Left ventricle myocardium inferior (tissue), 1 donor: Measurements from ENCODE around the gene PARD6B. TPM values are rescaled to one million over a fixed set of nuclear protein-coding genes. Genes with fewer than 3 reads are reported as not detected.
A peak's percentile ranks its signal among the peaks of the same experiment; 100 is the strongest.

Source experiments
- DNase-seq: peaks from one replicate; pipeline ENCODE4 v3.0.0-alpha.2; 2020
- H3K27ac ChIP-seq: fragments of 200-600 bp; replicated peaks from 2 replicates; pipeline ENCODE4 v1.8.0; 2021
- H3K27me3 ChIP-seq: fragments of 200-600 bp; 2 replicates; pipeline ENCODE4 v1.8.0; 2021; ENCODE audit warnings: low read depth
- H3K36me3 ChIP-seq: fragments of 200-600 bp; 2 replicates; pipeline ENCODE4 v1.8.0; 2021
- H3K4me1 ChIP-seq: fragments of 200-600 bp; 2 replicates; pipeline ENCODE4 v1.8.0; 2021
- H3K4me3 ChIP-seq: fragments of 200-600 bp; 2 replicates; pipeline ENCODE4 v1.8.0; 2021; ENCODE audit warnings: mild to moderate bottlenecking, moderate library complexity
- H3K9me3 ChIP-seq: fragments of 200-600 bp; replicated peaks from 2 replicates; pipeline ENCODE4 v1.8.0; 2021
- intact Hi-C: fragments of 100-400 bp; cut with micrococcal nuclease; formaldehyde crosslinking; loops from one replicate; pipeline ENCODE4 v1.11.0; 2022
- total RNA-seq: library from RNA; stranded (reverse); fragmentation: NEBNext Ultra II Directional; extraction: Animal tissue kit (Norgen Biotek cat#: 25700); gene quantifications from one replicate; pipeline ENCODE4 v1.2.1, GENCODE V29; 2021
- TF ChIP-seq, protein P1 (sequence below): fragments of 200-600 bp; IDR thresholded peaks from 2 replicates; pipeline ENCODE4 v1.8.0; 2021; ENCODE audit warnings: antibody characterized with exemption, mild to moderate bottlenecking, borderline replicate concordance
- donor health status: DM: no; HTN: yes; CAD: no; lungs with severe emphysema.

The PARD6B gene
- total RNA-seq, 1 donor from 2014 or later = 3.4 TPM

DNA sequence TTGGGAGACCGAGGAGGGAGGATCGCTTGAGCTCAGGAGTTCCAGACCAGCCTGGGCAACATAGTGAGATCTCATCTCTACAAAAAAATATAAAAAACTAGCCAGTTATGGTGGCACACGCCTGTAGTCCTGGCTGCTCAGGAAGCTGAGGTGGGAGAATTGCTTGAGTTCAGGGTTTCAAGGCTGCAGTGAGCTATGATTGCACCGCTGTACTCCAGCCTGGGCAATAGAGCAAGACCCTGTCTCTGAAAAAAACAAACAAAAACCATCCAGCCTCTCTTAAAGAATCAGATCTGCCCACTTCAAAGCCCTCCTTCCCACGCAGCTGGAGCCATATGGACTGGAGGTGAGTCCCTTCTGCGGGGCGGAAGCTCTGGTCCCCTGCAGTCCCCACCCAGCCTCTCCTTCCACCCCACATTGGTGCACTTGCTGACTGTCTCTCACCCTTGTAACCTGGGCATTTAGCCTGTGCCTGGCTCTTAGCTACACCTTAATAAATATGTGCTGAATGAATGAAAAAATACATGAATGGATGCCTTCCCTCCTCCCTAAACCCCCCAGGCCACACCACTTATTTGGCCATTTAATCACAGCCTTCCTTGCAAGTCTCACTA is 7.2 kb upstream of the PARD6B start:
- TF ChIP-seq, protein P1, sequence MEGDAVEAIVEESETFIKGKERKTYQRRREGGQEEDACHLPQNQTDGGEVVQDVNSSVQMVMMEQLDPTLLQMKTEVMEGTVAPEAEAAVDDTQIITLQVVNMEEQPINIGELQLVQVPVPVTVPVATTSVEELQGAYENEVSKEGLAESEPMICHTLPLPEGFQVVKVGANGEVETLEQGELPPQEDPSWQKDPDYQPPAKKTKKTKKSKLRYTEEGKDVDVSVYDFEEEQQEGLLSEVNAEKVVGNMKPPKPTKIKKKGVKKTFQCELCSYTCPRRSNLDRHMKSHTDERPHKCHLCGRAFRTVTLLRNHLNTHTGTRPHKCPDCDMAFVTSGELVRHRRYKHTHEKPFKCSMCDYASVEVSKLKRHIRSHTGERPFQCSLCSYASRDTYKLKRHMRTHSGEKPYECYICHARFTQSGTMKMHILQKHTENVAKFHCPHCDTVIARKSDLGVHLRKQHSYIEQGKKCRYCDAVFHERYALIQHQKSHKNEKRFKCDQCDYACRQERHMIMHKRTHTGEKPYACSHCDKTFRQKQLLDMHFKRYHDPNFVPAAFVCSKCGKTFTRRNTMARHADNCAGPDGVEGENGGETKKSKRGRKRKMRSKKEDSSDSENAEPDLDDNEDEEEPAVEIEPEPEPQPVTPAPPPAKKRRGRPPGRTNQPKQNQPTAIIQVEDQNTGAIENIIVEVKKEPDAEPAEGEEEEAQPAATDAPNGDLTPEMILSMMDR = no peak
- Histone ChIP-seq H3K36me3 (no peaks in the 10 kb centered on the region), H3K27me3 (no peaks in the 10 kb centered on the region), H3K4me3 (peak overlapping the region; percentile 11), H3K4me1 (peaks cover 47% of the 10 kb centered on the region), H3K9me3 (no peaks in the 10 kb centered on the region), H3K27ac (peak overlapping the region; percentile 91)
- intact Hi-C loops = no loop called here
- no peak for DNase-seq

DNA sequence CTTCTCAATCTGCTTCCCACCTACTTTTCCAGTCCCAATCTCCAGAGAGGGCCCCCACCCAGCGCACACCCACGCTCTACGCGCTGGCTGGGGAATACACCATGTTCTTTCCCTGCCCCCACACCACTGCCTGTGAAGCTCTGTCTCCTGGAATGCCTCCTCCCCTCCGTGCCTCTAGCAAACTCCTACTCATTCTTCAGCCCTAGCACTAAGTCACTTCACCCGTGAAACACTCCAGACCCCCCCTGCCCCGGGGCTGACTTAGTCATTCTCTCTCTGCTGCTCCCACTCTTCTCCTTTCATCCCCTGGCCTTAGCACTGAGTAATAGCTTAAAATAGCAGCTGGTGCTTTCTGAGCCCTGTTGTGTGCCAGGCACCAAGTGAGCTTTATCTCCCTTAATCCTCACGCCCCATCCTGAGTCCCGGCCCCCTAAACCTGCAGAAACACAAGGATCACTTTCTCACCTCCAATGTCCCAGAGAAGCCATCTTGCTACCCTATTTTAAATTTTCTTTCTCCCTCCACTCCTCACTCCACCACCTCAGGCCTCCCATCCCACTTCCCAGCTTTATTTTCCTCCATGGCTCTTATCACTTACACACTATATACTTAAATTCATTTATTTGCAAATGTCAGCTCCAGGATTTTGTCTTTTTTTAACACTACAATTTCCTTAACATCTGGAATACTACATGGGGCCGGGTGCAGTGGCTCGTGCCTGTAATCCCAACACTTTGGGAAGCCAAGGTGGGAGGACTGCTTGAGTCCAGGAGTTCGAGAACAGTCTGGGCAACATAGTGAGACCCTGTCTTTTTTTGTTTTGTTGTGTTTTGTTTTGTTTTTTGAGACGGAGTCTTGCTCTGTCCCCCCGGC is 6.3 kb upstream of the PARD6B start:
- Histone ChIP-seq H3K27me3 (no peaks in the 10 kb centered on the region), H3K9me3 (no peaks in the 10 kb centered on the region), H3K36me3 (no peaks in the 10 kb centered on the region), H3K4me3 (peak overlapping the region; percentile 11), H3K4me1 (peaks cover 45% of the 10 kb centered on the region), H3K27ac (peak overlapping the region; percentile 91)
- intact Hi-C loops = no loop called here
- TF ChIP-seq, protein P1 = no peak
- peak; percentile 70 for DNase-seq

DNA sequence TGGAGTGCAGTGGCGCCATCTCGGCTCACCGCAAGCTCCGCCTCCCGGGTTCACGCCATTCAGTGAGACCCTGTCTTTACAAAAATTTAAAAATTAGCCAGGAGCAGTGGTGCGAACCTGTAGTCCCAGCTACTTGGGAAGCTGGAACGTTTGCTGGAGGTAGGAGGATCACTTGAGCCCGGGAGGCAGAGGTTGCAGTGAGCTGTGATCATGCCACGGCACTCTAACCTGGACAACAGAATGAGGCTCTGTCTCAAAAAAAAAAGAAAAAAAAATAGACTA is 5.7 kb upstream of the PARD6B start:
- DNase-seq = no peak
- Histone ChIP-seq H3K36me3 (no peaks in the 10 kb centered on the region), H3K9me3 (no peaks in the 10 kb centered on the region), H3K27me3 (no peaks in the 10 kb centered on the region), H3K4me1 (peaks cover 49% of the 10 kb centered on the region), H3K4me3 (no peak overlapping the region), H3K27ac (peak overlapping the region; percentile 91)
- TF ChIP-seq, protein P1 = no peak
- intact Hi-C loops = no loop called here

DNA sequence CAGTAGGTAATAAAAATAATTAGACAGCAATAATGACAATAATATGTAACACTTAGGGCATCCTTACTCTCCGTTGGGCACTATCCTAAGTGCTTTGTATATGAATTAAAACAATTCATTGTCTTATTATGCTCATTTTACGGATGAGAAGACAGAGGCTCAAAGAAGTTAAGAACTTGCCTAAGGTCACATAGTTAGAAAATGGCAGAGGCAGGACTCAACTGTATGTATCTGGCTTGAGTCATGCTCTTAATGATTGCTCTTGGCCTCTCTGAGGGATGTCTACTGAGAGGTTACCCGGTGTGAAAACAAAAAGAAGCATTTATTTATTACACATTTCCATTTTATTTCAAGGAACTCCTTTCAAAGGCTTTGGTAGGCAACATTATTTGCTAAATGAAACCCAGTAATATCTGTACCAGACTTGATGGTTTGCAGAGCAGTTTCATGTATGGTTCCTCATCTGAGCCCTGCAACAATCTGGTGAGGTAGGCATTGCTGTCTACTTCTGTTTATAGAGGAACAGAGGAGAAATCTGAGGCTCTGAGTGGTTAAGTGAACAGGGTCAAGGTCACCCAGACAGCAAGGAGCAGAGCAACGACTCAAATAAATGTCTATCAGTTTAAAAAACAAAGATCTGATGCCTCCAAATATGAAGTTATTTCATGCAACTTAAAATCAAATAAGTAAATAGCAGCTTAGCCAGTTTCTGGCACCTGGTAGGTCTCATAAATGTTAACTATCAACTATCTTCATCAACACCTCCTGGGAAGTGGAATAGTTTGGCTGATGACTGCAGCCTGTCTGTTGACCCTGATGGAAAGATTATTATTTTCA is 4.2 kb upstream of the PARD6B start:
- peaks cover 13% of the 10 kb centered on the region for H3K27me3 ChIP-seq
- intact Hi-C loops = no loop called here
- no peak overlapping the region for H3K27ac ChIP-seq
- no peaks in the 10 kb centered on the region for H3K36me3 ChIP-seq
- H3K4me3 ChIP-seq = no peak overlapping the region
- no peak for DNase-seq
- H3K9me3 ChIP-seq = no peaks in the 10 kb centered on the region
- H3K4me1 ChIP-seq = peaks cover 52% of the 10 kb centered on the region
- TF ChIP-seq, protein P1 = no peak

DNA sequence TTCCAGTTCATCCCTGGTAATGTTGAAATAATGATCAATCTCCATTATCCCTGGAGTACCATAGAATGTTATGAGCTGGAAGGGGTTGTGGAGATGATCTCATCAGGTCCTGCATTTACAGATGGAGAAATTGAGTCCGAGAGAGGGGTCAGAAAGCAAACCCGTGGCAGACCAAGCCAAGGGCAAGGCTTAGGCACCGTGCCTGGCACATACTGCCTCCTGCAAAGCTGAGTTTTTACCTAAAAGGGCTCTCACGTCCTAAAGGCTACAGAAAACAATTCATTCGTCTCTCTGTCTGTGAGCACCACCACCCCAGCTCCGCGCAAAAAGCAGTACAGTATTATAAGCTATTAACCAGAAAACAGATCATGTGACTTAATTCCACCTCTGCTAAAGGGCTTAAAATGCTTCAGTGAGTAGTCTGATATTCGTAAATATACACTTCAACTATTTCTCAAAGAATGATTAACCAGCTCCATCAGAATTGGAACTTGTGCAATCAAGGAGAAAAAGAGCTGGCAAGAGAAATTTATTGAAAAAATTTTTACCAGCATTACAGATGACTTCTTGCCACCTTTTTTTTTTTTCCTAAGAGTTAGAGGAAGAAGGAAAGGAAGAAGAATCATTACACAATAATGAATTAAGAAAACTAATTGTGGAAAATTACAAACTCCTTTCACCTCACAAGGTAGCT is 3.4 kb upstream of the PARD6B start:
- no peaks in the 10 kb centered on the region for H3K36me3 ChIP-seq
- H3K9me3 ChIP-seq = no peaks in the 10 kb centered on the region
- no peak overlapping the region for H3K27ac ChIP-seq
- intact Hi-C loops = no loop called here
- no peak for DNase-seq
- peaks cover 13% of the 10 kb centered on the region for H3K27me3 ChIP-seq
- no peak overlapping the region for H3K4me3 ChIP-seq
- H3K4me1 ChIP-seq = peaks cover 53% of the 10 kb centered on the region
- TF ChIP-seq, protein P1 = no peak
